Activated CD4-positive, CD25-positive, alpha-beta regulatory T cell treated with anti-CD3 and anti-CD28 coated beads, Interleukin-2, amount 50 U/mL, for 72 hours (primary cell): ENCODE data around the gene MYOD1.
A peak's percentile ranks its signal among the peaks of the same experiment; 100 is the strongest.

Experiments used
- DNase-seq: peaks from one replicate; pipeline ENCODE4 v3.0.0; 2021

MYOD1 gene

GRCh38 chr11:17703951-17704350 lies 15.4 kb upstream of the MYOD1 start:
- no peak for DNase-seq

- DNase-seq, result no peak
These were observed 11.5 kb upstream of the MYOD1 start for GRCh38 chr11:17707830-17708229.

- DNase-seq, result no peak
These were observed 7.5 kb upstream of the MYOD1 start for GRCh38 chr11:17711836-17712235.

GRCh38 chr11:17713851-17714250 lies 5.5 kb upstream of the MYOD1 start:
- no peak for DNase-seq

GRCh38 chr11:17714356-17714854 lies 5.0 kb upstream of the MYOD1 start:
- DNase-seq, result no peak

GRCh38 chr11:17714870-17715269 lies 4.5 kb upstream of the MYOD1 start:
- no peak for DNase-seq

GRCh38 chr11:17716807-17717206 lies 2.6 kb upstream of the MYOD1 start:
- DNase-seq, result no peak

- DNase-seq, result no peak
These were observed 1.4 kb upstream of the MYOD1 start for GRCh38 chr11:17718015-17718414.

GRCh38 chr11:17718510-17718962 lies 835 bp upstream of the MYOD1 start:
- DNase-seq, result no peak

- no peak for DNase-seq
These were observed 796 bp downstream of the MYOD1 start for GRCh38 chr11:17719938-17720795.

- no peak for DNase-seq
These were observed 1.4 kb downstream of the MYOD1 start for GRCh38 chr11:17720796-17721171.

- no peak for DNase-seq
These were observed 2.0 kb downstream of the MYOD1 start for GRCh38 chr11:17721242-17721999.

- DNase-seq, result no peak
These were observed 2.8 kb downstream of the MYOD1 start for GRCh38 chr11:17722000-17722643.

GRCh38 chr11:17724020-17724908 lies 4.9 kb downstream of the MYOD1 start:
- DNase-seq, result no peak

GRCh38 chr11:17725174-17725573 lies 5.8 kb downstream of the MYOD1 start:
- no peak for DNase-seq

GRCh38 chr11:17730137-17730536 lies 10.8 kb downstream of the MYOD1 start:
- DNase-seq, result no peak

- peak; percentile 75 for DNase-seq
These were observed 11.5 kb downstream of the MYOD1 start for GRCh38 chr11:17730608-17731462.

GRCh38 chr11:17733261-17733660 lies 13.9 kb downstream of the MYOD1 start:
- no peak for DNase-seq

GRCh38 chr11:17734418-17734911 lies 15.1 kb downstream of the MYOD1 start, which contains the start of gene KCNC1:
TSS of gene KCNC1 (plus strand) at chr11:17734781. CDS start at chr11:17736003, 1,222 bp downstream.
- peak; percentile 27 for DNase-seq

GRCh38 chr11:17734986-17735817 lies 15.8 kb downstream of the MYOD1 start:
- DNase-seq, result peak; percentile 38
